ENCODE measurements around the gene USP37.

- TF ChIP-seq CTCF (IDR thresholded peaks at IDR 0.05) (no peak), POLR2A (IDR thresholded peaks at IDR 0.05) (no peak)
Measured at GRCh38 chr2:218516614-218517013, 51.5 kb downstream of the USP37 start.

Measured in body of pancreas (tissue), 4 donors.